Adrenal gland (tissue), 5 donors: ENCODE results near the gene F2RL1.
"Not testable (repeated sequence)": the region's sequence is repeated elsewhere in the genome, so short reads cannot be mapped to it uniquely, and the experiment has no call there.

ENCODE experiments used
- CTCF ChIP-seq, 6 experiments: fragments of 450-650 bp in 4 of 6; fragments of 200-600 bp in 2 of 6; sonication (generic) in 1 of 6; IDR thresholded peaks; 1 replicate in 5 of 6; 2 replicates in 1 of 6; pipeline versions ENCODE4 v1.5.1 to v1.8.0; 2016 to 2021; ENCODE audit warnings: antibody characterized with exemption in 6 of 6, mild to moderate bottlenecking in 2 of 6, moderate library complexity in 1 of 6
- POLR2A ChIP-seq, 2 donors: fragments of 450-650 bp; IDR thresholded peaks; one replicate each; pipeline ENCODE4 v1.6.1; 2017; ENCODE audit warnings: antibody characterized with exemption in 2 of 2, mild to moderate bottlenecking in 2 of 2, moderate library complexity in 1 of 2
- donor health status: DM: no; HTN: no; CAD: no.

- TF ChIP-seq CTCF, POLR2A (IDR thresholded peaks at IDR 0.05): not testable (repeated sequence)
These were observed 6.6 kb upstream of the F2RL1 start for GRCh38 chr5:76812209-76812608.
